GM12873 (cell line): Measurements from ENCODE around the gene MRTO4.

Experiments
- TF ChIP-seq, protein P1 (sequence below): IDR thresholded peaks from 2 replicates; pipeline ENCODE4 v1.5.1; 2012; ENCODE audit warnings: low read depth, mild to moderate bottlenecking, moderate library complexity, low read length, control low read depth; ENCODE audit not compliant: insufficient read depth; ENCODE audit errors: missing control alignments

The MRTO4 gene

GRCh38 chr1:19208710-19209438 is 42.7 kb upstream of the MRTO4 start:
- TF ChIP-seq, protein P1, sequence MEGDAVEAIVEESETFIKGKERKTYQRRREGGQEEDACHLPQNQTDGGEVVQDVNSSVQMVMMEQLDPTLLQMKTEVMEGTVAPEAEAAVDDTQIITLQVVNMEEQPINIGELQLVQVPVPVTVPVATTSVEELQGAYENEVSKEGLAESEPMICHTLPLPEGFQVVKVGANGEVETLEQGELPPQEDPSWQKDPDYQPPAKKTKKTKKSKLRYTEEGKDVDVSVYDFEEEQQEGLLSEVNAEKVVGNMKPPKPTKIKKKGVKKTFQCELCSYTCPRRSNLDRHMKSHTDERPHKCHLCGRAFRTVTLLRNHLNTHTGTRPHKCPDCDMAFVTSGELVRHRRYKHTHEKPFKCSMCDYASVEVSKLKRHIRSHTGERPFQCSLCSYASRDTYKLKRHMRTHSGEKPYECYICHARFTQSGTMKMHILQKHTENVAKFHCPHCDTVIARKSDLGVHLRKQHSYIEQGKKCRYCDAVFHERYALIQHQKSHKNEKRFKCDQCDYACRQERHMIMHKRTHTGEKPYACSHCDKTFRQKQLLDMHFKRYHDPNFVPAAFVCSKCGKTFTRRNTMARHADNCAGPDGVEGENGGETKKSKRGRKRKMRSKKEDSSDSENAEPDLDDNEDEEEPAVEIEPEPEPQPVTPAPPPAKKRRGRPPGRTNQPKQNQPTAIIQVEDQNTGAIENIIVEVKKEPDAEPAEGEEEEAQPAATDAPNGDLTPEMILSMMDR: no peak

DNA sequence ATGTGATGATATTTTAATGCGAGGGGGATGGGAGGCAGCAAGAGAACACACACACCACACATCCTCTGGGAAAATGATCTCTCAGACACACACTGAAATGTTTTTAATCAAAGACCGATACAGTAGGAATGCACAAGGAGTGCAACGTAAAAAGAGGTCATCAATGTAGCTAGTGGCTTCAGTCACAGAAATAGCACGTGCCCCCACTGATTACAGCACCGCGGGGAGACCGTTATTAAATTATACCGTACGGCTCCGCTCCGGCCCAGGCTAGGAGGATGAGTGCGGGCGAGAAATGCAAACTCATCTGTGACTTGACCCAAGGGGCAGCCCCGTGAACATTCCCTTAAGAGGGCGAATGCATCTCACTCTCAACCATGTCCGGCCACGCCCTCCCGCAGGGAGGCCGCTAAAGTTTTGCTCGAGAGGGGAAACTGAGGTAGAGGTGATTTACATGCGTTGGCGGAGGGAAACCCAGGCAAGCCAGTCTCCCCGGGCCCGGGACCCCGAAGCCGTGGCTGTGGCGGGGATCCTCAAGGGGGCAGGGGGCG is 42.1 kb upstream of the MRTO4 start:
- TF ChIP-seq, protein P1: no peak

DNA sequence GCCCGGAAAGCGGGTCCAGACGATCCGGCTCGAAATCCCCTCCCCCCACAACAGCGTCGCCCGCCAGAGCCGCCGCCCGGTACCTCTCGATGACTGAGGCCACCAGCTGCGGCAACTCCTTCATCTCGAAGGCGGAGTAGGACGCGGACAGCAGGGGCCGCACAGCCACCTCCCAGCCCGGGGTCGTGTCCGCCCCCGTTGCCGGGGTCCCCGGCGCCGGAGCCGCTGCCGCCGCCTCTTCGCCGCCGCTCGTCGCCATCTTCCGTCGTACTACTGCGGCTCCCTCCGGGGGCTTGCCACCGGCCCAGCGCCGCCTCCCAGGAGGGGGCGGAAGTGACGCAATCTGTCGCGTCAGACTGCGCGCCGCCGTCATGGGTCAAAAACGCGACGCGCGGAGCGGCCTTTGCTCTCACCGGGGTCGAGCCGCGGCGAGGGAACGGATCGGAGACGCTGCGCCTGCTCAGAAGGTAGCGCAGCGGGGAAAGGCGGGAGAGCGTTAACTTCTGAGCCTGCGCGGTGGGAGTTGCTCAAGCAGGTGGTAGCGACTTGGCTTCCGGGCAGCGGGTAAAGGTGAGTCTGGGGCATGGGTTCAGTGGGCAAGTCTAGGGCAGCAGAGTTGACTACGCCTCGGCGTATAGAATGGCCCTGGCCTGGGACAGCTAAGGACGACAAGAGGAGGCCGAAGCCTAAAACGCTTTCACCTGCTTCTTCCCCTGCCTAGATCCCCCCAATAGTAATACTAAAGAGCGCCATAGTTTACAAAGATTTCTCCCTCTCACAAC is 41.4 kb upstream of the MRTO4 start, which contains the start of gene UBR4:
Gene UBR4 (minus strand): TSS at position 277 of the 782 bp plus-strand sequence. CDS start 18 bp downstream, at position 259.
- TF ChIP-seq, protein P1: no peak

GRCh38 chr1:19210772-19211549 is 40.6 kb upstream of the MRTO4 start:
- TF ChIP-seq, protein P1: no peak

DNA sequence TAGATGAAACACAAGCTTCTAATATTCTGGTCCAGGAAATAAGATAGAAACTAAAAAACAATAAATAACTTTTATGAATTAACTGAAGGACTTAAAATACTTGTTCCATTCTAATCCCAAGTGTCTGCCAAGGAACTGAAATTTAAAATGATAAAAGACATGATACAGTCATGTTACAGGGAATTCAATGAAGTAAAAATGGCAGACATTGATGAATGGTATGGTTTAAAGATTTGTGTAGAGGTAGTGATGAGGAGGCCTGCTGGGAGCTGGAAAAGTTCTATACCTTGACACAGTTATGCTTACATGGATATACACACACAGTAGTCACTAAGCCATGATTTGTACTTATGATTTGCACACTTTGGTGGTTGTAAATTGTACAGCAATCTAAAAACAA is 39.4 kb upstream of the MRTO4 start:
- TF ChIP-seq, protein P1: no peak

- TF ChIP-seq, protein P1: no peak
These were observed 38.0 kb upstream of the MRTO4 start for GRCh38 chr1:19213580-19213979.

DNA sequence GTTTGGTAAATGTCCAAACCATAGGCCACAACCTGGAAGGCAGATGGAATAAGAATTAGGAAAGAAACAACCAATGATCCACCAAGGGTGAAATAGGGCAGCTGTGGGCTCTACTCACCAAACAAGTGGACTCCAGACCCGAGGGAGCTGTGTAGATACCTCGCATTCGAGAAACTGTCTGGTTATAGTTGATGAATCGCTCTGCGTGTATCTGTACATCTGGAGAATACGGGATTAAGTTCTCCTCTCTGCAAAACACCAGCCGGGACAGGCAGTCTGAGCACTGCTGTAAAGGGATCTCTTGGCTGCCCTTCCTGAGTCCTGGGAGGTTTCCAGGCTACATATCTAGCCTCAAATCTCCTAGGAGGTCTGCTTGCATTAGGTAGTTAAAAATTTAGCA is 32.2 kb upstream of the MRTO4 start:
- TF ChIP-seq, protein P1: no peak
